Loucy (cell line): ENCODE measurements around the gene ADGRE1.

Source experiments
- H2AFZ ChIP-seq: fragments of 200-600 bp; sonication (generic); 2 replicates; pipeline ENCODE4 v1.6.0; 2016; ENCODE audit warnings: antibody characterized with exemption, mild to moderate bottlenecking, low read length, moderate library complexity
- H3F3A ChIP-seq: fragments of 200-600 bp; 2 replicates; pipeline ENCODE4 v1.6.0; 2016; ENCODE audit warnings: antibody characterized with exemption, low read depth, mild to moderate bottlenecking
- H3K27me3 ChIP-seq: fragments of 200-600 bp; sonication (generic); 2 replicates; pipeline ENCODE4 v1.6.1; 2014; ENCODE audit warnings: low read length, mild to moderate bottlenecking; ENCODE audit not compliant: insufficient read depth, poor library complexity, severe bottlenecking
- H3K36me3 ChIP-seq: fragments of 200-600 bp; sonication (generic); 2 replicates; pipeline ENCODE4 v1.6.1; 2016; ENCODE audit warnings: low read length; ENCODE audit not compliant: insufficient read depth
- H3K4me1 ChIP-seq: fragments of 200-600 bp; sonication (generic); 2 replicates; pipeline ENCODE4 v1.5.1; 2014; ENCODE audit warnings: low read length, mild to moderate bottlenecking; ENCODE audit not compliant: insufficient read depth, poor library complexity, severe bottlenecking
- H3K4me2 ChIP-seq: fragments of 200-600 bp; sonication (generic); 2 replicates; pipeline ENCODE4 v1.6.0; 2014; ENCODE audit warnings: antibody characterized with exemption, low read length, low read depth, mild to moderate bottlenecking; ENCODE audit not compliant: poor library complexity, severe bottlenecking
- H3K4me3 ChIP-seq: fragments of 200-600 bp; sonication (generic); 2 replicates; pipeline ENCODE4 v1.5.1; 2014; ENCODE audit warnings: low read length, mild to moderate bottlenecking, mixed read lengths; ENCODE audit not compliant: poor library complexity, severe bottlenecking
- H3K79me2 ChIP-seq: fragments of 200-600 bp; sonication (generic); 2 replicates; pipeline ENCODE4 v1.6.1; 2014; ENCODE audit warnings: low read length; ENCODE audit not compliant: insufficient read depth
- H3K9ac ChIP-seq: fragments of 200-600 bp; sonication (generic); 2 replicates; pipeline ENCODE4 v1.6.0; 2014; ENCODE audit warnings: mild to moderate bottlenecking, low read depth, low read length, moderate library complexity; ENCODE audit not compliant: poor library complexity, severe bottlenecking
- H3K9me2 ChIP-seq: fragments of 200-600 bp; sonication (generic); replicated peaks from 2 replicates; pipeline ENCODE4 v1.6.1; 2016; ENCODE audit warnings: low read depth, low read length, mixed read lengths
- H3K9me3 ChIP-seq: fragments of 200-600 bp; sonication (generic); 2 replicates; pipeline ENCODE4 v1.6.1; 2014; ENCODE audit warnings: mild to moderate bottlenecking, antibody characterized with exemption, low read length, low read depth; ENCODE audit not compliant: insufficient read depth
- H4K20me1 ChIP-seq: fragments of 200-600 bp; sonication (generic); 2 replicates; pipeline ENCODE4 v1.6.0; 2014; ENCODE audit warnings: antibody characterized with exemption, low read length, mild to moderate bottlenecking; ENCODE audit not compliant: insufficient read depth, poor library complexity, severe bottlenecking
- CTCF ChIP-seq: fragments of 200-600 bp; sonication (generic); conservative IDR thresholded peaks from 2 replicates; pipeline ENCODE4 v1.5.1; 2014; ENCODE audit warnings: mild to moderate bottlenecking, antibody characterized with exemption, low read length
- EZH2phosphoT487 ChIP-seq: fragments of 200-600 bp; IDR thresholded peaks from 2 replicates; pipeline ENCODE4 v1.6.1; 2018; ENCODE audit warnings: antibody characterized with exemption, mild to moderate bottlenecking, moderate library complexity, borderline replicate concordance

ADGRE1 gene

DNA sequence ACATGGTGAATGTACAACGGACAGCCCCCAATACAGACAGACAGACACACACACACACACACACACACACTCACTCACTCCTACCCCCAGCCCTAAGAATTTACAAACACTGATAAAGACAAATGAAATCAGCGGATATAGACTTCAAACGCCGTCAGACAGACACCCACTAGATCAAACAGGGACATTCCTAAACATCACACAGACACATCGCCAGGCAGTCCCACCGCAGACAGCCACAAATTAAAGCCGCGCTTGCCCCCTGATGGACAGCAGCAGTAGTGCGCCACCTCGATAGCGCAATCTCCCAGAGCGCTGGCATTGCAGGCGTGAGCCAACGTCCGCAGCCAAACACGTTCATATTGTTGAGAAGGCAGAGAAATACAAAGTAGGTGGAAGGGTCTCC lies 24.7 kb upstream of the ADGRE1 start:
- TF ChIP-seq EZH2phosphoT487: no peak
- peak; percentile 95 for TF ChIP-seq CTCF
- peak overlapping the region; percentile 70 for H3K9ac ChIP-seq
- H2AFZ ChIP-seq: no peak overlapping the region; the same call in 1 of the 2 replicates
- no peaks in the 10 kb centered on the region for H3K9me2 ChIP-seq
- H3K4me1 ChIP-seq: no peaks in the 10 kb centered on the region
- no peaks in the 10 kb centered on the region for H3K79me2 ChIP-seq
- H3K9me3 ChIP-seq: no peaks in the 10 kb centered on the region
- no peaks in the 10 kb centered on the region for H3K27me3 ChIP-seq
- peak overlapping the region; percentile 74 for H3K4me3 ChIP-seq
- H3K36me3 ChIP-seq: no peaks in the 10 kb centered on the region
- H3F3A ChIP-seq: no peaks in the 10 kb centered on the region
- H3K4me2 ChIP-seq: peak overlapping the region; percentile 61
- H4K20me1 ChIP-seq: no peaks in the 10 kb centered on the region

- Histone ChIP-seq H4K20me1 (no peaks in the 10 kb centered on the region), H3K36me3 (no peaks in the 10 kb centered on the region), H3K79me2 (no peaks in the 10 kb centered on the region), H3K27me3 (no peaks in the 10 kb centered on the region), H3K4me3 (no peak overlapping the region), H3K9me2 (no peaks in the 10 kb centered on the region), H3K9me3 (no peaks in the 10 kb centered on the region), H3K4me2 (no peak overlapping the region), H2AFZ (no peak overlapping the region), H3K4me1 (peaks cover 7% of the 10 kb centered on the region), H3F3A (no peaks in the 10 kb centered on the region), H3K9ac (no peak overlapping the region)
- TF ChIP-seq CTCF (no peak), EZH2phosphoT487 (no peak)
Measured at GRCh38 chr19:6864325-6864940, 22.9 kb upstream of the ADGRE1 start.

GRCh38 chr19:6865849-6866248 lies 21.5 kb upstream of the ADGRE1 start:
- Histone ChIP-seq H3K36me3 (no peaks in the 10 kb centered on the region), H4K20me1 (no peaks in the 10 kb centered on the region), H3K79me2 (no peaks in the 10 kb centered on the region), H3K4me3 (no peak overlapping the region), H3K9me2 (no peaks in the 10 kb centered on the region), H3F3A (no peaks in the 10 kb centered on the region), H3K4me2 (no peak overlapping the region), H3K9ac (no peak overlapping the region), H3K4me1 (peaks cover 10% of the 10 kb centered on the region), H3K27me3 (no peaks in the 10 kb centered on the region), H3K9me3 (no peaks in the 10 kb centered on the region), H2AFZ (no peak overlapping the region)
- TF ChIP-seq CTCF: no peak
- TF ChIP-seq EZH2phosphoT487: no peak
